Measurements from ENCODE around the gene GRPEL2.

Gene GRPEL2

DNA sequence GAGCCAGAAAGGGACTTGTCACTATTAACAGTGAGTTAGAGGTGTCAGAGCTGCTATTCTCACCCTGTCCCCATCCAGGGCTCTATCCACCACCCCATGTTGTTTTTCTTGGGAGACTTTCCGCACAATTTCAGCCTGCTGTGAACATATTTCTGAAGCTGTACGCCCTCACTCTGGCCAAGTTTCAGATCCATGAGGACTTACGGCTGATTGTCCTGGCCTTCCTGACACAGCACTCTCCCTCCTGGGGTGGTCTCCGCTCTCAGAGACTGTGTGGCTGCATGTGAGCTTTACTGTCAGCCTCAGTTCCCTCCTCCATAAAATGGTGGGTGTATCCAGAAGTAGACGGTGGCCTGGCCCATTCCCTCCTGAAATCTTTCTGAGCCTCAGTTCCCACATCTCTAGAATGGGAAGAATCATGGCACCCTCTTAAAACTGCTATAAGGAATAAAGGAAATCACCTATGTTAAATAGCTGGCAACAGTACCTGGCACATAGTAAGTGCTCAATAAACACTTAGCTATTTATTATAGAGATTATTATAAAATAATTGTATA, 34.6 kb downstream of the GRPEL2 start:
- Histone ChIP-seq H4K20me1 (ENCODE audit: low read depth, low read length) (no peaks in the 10 kb centered on the region), H3K27me3 (ENCODE audit: low read length) (no peaks in the 10 kb centered on the region), H3K9me2 (replicated peaks; ENCODE audit: insufficient read depth, low read length) (no peaks in the 10 kb centered on the region), H3F3A (ENCODE audit: insufficient read depth) (no peaks in the 10 kb centered on the region), H3K4me2 (ENCODE audit: low read depth, low read length, poor library complexity, severe bottlenecking) (no peak overlapping the region), H2AFZ (ENCODE audit: low read depth, low read length, severe bottlenecking) (no peak overlapping the region), H3K9me3 (ENCODE audit: insufficient read depth, low read length) (no peaks in the 10 kb centered on the region), H3K79me2 (ENCODE audit: insufficient read depth, low read length) (no peaks in the 10 kb centered on the region), H3K36me3 (ENCODE audit: low read length) (no peaks in the 10 kb centered on the region), H3K4me3 (ENCODE audit: insufficient read depth, low read length, poor library complexity, severe bottlenecking) (no peak overlapping the region), H3K27ac (ENCODE audit: low read depth, low read length) (no peak overlapping the region), H3K9ac (ENCODE audit: low read length) (no peak overlapping the region)
- TF ChIP-seq, protein P1, sequence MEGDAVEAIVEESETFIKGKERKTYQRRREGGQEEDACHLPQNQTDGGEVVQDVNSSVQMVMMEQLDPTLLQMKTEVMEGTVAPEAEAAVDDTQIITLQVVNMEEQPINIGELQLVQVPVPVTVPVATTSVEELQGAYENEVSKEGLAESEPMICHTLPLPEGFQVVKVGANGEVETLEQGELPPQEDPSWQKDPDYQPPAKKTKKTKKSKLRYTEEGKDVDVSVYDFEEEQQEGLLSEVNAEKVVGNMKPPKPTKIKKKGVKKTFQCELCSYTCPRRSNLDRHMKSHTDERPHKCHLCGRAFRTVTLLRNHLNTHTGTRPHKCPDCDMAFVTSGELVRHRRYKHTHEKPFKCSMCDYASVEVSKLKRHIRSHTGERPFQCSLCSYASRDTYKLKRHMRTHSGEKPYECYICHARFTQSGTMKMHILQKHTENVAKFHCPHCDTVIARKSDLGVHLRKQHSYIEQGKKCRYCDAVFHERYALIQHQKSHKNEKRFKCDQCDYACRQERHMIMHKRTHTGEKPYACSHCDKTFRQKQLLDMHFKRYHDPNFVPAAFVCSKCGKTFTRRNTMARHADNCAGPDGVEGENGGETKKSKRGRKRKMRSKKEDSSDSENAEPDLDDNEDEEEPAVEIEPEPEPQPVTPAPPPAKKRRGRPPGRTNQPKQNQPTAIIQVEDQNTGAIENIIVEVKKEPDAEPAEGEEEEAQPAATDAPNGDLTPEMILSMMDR (IDR thresholded peaks at IDR 0.05; ENCODE audit: insufficient read depth, low read length, poor library complexity, severe bottlenecking), result no peak
- no peak for TF ChIP-seq EZH2phosphoT487 (conservative IDR thresholded peaks at IDR 0.05; ENCODE audit: low read length)

DNA sequence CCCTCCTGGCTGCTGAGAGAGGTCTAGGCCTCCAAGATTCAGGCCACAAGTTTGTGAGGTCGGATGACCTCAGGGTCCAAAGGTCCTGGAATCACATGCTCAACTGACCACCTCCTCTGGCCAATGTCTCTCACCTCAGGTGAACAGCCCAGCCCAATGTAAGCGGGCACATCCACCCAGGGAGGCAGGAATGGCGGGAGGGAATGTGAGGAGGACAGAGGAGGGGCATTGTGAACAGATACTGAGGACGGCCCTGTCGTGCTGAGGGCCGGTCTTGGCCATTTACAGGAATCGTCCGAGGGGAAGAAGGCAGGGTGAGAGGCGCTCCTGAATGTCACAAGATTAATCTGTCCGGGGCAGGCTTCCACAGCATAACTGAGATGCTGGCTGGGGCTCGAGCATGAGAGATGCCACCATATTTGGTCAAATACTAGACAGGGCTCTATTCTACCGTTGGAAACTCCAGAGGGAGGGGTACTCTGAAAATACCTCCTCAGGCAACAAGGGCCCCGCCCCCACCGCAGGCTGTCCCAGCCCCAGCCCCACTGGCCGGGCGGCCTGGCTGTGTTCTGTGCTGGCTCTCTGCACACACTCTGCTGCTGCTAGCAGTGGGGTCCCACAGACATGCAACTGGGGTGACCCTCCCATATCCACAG, 35.3 kb downstream of the GRPEL2 start:
- no peaks in the 10 kb centered on the region for H3K27me3 ChIP-seq (ENCODE audit: low read length)
- H3K4me2 ChIP-seq (ENCODE audit: low read depth, low read length, poor library complexity, severe bottlenecking), result no peak overlapping the region
- no peak overlapping the region for H3K4me3 ChIP-seq (ENCODE audit: insufficient read depth, low read length, poor library complexity, severe bottlenecking)
- no peak overlapping the region for H2AFZ ChIP-seq (ENCODE audit: low read depth, low read length, severe bottlenecking)
- no peaks in the 10 kb centered on the region for H3K9me3 ChIP-seq (ENCODE audit: insufficient read depth, low read length)
- no peak overlapping the region for H3K9ac ChIP-seq (ENCODE audit: low read length)
- H3K36me3 ChIP-seq (ENCODE audit: low read length), result no peaks in the 10 kb centered on the region
- TF ChIP-seq EZH2phosphoT487 (conservative IDR thresholded peaks at IDR 0.05; ENCODE audit: low read length), result no peak
- TF ChIP-seq, protein P1 (IDR thresholded peaks at IDR 0.05; ENCODE audit: insufficient read depth, low read length, poor library complexity, severe bottlenecking), result no peak
- H4K20me1 ChIP-seq (ENCODE audit: low read depth, low read length), result no peaks in the 10 kb centered on the region
- H3K27ac ChIP-seq (ENCODE audit: low read depth, low read length), result no peak overlapping the region
- no peaks in the 10 kb centered on the region for H3K79me2 ChIP-seq (ENCODE audit: insufficient read depth, low read length)
- no peaks in the 10 kb centered on the region for H3F3A ChIP-seq (ENCODE audit: insufficient read depth)
- no peaks in the 10 kb centered on the region for H3K9me2 ChIP-seq (replicated peaks; ENCODE audit: insufficient read depth, low read length)

DNA sequence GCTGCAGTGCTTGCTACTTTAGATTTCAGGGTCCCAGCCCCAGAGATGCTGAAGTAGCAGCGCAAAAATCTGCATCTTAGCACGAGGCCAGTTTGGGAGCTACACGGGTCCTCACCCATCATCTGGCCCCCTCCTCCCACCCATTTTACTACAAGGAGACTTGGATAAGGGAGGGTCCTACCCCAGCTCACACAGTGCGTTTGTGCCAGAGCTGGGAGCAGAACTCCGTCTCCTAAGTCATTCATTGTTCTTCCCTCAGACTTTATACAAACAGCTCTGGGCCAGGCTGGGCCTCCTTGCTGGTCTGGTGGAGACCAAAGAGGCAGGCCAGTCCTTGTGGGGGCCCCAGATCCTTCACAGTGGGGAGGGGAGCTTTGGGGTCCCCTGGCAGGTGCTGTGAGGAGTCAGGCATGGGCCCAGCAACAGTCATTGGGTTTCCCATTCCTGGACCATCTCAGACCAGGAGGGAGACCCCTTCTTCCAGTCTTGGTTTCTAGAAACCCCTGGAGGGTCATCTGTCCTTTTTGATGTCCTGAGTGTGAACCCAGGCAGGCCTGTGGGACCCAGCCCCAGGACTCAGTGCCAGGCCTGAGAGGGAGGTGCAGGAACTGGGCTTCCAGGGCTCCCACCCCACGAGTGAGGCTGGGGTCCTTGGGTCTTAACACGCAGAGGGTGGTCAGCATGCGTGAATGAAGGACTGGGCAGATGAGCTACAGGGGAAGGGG, 36.1 kb downstream of the GRPEL2 start:
- no peak overlapping the region for H3K27ac ChIP-seq (ENCODE audit: low read depth, low read length)
- H3K4me2 ChIP-seq (ENCODE audit: low read depth, low read length, poor library complexity, severe bottlenecking), result no peak overlapping the region
- no peak overlapping the region for H2AFZ ChIP-seq (ENCODE audit: low read depth, low read length, severe bottlenecking)

More for the DNA sequence above, 36.1 kb downstream of the GRPEL2 start:
- Histone ChIP-seq H4K20me1 (ENCODE audit: low read depth, low read length) (no peaks in the 10 kb centered on the region), H3K36me3 (ENCODE audit: low read length) (no peaks in the 10 kb centered on the region), H3K9me3 (ENCODE audit: insufficient read depth, low read length) (no peaks in the 10 kb centered on the region), H3K9ac (ENCODE audit: low read length) (no peak overlapping the region), H3F3A (ENCODE audit: insufficient read depth) (no peaks in the 10 kb centered on the region), H3K27me3 (ENCODE audit: low read length) (no peaks in the 10 kb centered on the region), H3K4me3 (ENCODE audit: insufficient read depth, low read length, poor library complexity, severe bottlenecking) (no peak overlapping the region), H3K79me2 (ENCODE audit: insufficient read depth, low read length) (no peaks in the 10 kb centered on the region), H3K9me2 (replicated peaks; ENCODE audit: insufficient read depth, low read length) (no peaks in the 10 kb centered on the region)
- TF ChIP-seq, protein P1 (IDR thresholded peaks at IDR 0.05; ENCODE audit: insufficient read depth, low read length, poor library complexity, severe bottlenecking), result no peak
- TF ChIP-seq EZH2phosphoT487 (conservative IDR thresholded peaks at IDR 0.05; ENCODE audit: low read length), result no peak
